Measurements from ENCODE around the gene KRTAP5-9.
"Not testable (repeated sequence)": the region's sequence is repeated elsewhere in the genome, so short reads cannot be mapped to it uniquely, and the experiment has no call there.

The KRTAP5-9 gene, protein sequence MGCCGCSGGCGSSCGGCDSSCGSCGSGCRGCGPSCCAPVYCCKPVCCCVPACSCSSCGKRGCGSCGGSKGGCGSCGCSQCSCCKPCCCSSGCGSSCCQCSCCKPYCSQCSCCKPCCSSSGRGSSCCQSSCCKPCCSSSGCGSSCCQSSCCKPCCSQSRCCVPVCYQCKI

GRCh38 chr11:71548120-71548519, at the start of gene KRTAP5-9:
TSS of gene KRTAP5-9 (plus strand) at chr11:71548420. CDS start at chr11:71548658, 238 bp downstream.
- no peak for DNase-seq

GRCh38 chr11:71499125-71499524, 49.1 kb upstream of the KRTAP5-9 start:
- no peak for DNase-seq

DNA sequence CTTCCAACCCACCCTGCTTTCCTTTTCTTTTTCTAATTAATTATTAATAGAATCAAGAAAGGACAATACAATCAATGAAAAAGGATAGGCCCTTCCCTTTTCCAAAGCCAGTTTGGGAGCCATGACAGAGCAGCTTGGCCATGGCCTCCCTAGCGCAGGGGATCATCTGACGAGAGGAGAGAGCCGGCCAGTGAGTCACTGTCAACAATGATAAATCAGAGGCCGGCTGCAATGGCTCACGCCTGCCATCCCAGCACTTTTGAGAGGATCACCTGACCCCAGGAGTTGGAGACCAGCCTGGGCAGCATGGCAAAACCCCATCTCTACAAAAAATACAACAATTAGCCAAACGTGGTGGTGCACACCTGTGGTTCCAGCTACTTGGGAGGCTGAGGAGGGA, 48.7 kb upstream of the KRTAP5-9 start:
- no peak for DNase-seq

DNA sequence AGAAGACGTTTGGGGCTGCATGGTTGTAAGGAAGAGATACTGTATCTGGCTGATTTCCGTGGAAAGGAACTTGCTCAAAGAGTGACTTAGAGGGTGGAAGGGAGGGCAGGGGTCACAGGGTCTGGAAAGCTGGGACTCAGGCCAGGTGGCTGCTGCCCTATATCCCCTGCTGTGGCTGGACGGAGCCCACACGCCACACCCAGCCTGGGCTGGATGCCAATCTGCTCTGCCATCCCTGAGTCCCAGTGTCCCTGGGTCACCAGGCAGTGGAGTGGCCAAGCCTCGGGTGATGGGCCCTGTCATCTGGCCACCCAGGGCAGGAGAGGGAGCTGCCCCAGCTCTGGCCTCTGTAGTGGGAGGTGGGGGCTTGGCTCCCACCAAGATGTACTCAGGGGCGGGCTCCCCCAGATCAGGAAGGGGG, 47.6 kb upstream of the KRTAP5-9 start:
- DNase-seq = no peak

DNA sequence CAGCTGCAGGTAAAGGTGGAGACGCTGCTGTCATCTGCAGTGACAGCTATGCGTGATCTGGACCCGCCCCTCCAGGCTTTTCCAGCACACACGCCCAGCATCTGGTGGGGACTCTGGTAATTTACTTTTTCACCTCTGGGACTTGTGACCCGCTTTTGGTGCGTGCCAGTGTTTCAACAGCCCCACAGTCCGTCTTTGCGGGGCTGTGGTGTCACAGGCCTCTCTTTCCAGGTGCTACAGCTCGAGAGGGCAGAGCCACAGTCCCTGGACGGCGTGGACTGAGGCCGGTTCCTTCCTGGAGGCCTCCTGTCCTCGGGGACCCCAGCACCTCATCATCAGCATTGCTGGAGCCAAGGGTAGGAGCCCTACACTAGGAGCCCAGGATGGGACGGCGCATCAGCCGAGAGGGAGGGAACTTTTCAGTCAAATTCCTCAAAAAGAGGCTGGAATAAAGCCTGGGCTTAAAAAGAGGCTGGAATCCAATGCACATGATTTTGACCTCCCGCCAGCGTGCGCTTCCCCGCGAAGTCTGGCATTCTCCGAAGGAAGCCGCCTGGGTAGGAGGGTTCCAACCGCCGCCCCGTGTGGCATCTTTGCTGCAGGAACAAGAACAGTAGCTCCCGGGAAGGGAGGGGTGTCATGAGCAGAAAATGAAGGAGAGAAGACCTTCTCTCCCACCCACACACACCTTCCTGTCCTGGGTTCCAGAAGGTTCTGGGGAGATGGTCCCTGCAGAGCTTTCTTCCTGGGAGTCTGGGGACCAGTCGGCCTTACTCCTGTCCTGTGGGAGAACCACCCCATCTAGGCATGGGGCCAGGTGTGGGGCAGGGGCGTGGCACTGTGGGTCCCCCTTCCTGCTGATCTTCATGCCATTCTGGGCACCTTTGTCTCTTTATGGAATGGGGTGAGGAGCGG, 46.9 kb upstream of the KRTAP5-9 start:
- no peak for DNase-seq

GRCh38 chr11:71502026-71502425, 46.2 kb upstream of the KRTAP5-9 start:
- no peak for DNase-seq

- DNase-seq = no peak
Observed at GRCh38 chr11:71502871-71503435, 45.3 kb upstream of the KRTAP5-9 start.

DNA sequence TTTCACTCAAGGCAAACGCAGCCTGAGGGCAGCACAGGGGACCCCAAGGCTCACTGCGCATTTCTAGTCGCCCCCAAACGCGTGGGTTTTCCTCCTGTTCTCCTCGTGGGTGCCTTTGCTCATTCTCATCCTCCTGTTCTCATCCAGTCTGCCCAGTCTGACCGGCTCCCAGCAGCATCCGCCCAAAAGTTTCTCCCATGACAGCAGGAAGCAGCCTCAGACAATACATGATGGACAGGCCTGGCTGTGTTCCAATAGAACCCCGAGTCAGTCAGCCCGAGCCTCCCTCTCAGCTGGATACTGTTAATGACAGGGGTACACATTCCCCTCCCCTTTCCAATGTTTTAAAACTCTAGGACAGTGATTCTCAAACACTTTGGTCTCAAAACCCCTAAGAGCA, 43.7 kb upstream of the KRTAP5-9 start:
- no peak for DNase-seq

DNA sequence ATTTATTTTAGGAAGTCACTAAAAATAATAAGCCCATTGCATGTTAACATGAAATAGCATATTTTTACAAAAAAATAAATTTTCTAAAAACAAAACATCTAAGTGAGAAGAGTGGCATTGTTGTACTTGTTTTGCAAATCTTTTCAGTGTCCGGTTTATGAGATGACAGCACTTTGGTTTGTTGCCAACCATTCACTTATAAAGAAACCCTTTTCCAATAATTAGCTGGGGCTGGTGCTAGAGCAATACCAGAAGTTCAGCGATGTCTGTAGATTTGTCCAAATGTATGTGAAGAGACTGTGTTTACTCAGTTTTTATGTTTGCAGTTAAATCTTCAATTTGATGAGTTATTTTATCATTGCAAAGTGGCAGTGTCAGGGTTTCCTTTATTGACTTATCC, 43.2 kb upstream of the KRTAP5-9 start:
- no peak for DNase-seq

DNA sequence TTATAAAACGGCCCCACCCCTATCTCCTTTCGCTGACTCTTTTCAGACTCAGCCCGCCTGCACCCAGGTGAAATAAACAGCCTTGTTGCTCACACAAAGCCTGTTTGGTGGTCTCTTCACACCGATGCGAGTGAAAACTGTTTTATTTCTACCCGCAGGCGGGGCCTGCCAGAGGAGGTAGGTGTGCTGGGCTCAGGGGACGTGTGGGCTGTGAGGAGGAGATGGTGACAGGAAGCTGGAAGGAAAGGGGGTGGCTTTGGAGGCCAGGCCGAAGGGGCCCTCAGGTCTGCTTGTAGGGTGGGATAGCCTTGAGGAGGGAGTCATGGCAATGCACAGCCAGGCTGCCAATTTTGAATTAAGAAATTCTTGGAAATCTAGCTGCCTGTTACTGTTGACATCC, 42.4 kb upstream of the KRTAP5-9 start:
- no peak for DNase-seq

GRCh38 chr11:71507102-71507501, 41.1 kb upstream of the KRTAP5-9 start:
- DNase-seq = no peak

DNA sequence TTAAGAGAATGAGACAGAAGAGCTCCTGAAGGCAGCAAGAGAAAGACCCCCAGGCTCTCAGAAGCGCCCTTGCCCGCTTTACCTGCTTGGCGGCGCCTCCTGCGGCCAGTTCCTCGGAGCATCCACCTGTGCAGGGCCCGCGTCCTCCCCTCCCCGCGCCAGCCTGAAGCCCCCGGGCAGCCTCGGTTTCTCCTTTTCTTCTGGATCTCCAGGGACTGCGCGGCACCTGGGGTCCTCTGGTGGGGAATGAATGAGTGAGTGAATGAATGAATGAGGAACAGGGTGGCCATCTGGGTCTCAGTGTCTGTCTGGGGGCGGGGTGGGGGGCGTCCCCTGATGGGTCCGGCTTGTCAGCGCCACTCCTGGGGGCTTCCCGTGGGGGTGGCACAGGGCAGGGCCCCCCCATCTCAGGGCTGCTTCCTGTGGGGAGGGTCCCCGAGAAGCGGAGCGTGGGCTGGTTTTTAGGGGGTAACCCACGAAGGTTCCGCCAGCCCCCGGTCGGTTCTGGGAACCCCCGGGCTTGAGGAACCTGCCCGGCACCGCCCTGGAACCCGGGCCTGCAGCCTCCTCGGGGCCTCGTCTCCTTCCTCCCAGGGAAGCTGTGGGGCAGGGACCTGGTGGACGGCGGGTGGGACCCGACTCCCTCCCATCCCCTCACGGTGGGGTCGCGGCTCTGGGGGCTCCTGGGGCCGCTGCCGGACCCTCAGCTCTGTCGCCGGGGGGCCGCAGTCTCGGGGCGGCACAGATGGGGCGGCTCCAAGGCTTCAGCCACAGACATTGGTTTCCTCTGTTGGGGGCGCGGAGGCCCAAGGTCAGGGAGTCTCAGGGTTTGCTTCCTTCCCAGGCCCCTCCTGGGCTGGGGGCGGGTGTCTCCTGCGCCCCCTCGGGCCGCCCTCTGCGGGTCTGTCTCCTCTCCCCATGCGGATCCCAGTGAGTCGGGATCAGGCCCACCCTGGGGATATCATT, 29.4 kb upstream of the KRTAP5-9 start:
- no peak for DNase-seq

DNA sequence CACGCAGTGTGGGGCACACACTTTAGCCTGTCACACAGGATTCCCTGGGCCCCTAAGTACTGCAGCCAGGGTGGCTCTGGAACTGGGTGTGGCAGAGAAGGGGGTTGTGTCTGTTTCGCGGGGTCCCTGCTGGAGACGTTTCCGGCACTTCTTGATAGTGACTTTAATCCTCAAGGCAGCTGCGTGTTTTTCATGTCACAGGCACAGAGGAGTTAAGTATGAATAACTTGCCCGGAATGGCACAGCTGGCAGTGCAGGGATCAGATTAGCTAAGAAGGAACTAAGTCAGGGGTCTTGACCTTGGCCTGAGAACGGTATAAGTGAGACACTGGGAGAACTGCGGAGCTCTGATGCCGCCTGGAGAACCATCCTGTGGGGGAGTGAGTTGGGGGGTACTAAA, 28.7 kb upstream of the KRTAP5-9 start:
- DNase-seq = no peak

DNA sequence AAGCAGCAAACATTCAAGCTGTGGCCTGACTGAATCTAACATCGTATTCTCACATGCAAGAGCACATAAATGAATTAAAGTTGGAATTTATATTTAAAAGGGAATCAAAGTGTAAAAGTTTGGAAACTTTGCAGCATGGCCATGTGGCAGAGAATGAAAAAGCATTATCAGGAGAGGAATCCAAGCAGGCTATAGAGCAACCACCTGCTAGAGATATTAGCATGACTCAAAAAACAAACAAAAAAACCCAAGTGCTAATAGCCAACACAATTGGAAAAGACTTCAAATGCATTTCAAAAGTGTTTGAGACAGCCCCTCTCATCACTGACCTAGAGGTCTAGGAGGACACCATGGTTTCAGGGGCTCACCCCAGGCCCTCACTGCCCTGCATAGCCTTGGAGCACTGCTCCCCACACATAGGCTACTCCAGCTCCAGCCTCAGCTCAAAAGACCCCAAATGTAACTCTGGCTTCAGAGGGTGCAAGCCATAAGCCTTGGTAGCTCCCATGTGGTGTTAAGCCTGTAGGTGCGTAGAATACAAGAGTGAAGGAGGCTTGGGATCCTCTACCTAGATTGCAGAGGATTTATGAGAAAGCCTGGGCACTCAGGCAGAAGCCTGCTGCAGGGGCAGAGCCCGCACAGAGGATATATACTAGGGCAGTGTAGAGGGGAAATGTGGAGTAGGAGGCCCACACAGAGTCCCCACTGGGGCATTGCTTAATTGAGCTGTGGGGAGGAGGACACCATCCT, 22.9 kb upstream of the KRTAP5-9 start:
- no peak for DNase-seq

GRCh38 chr11:71525938-71526495, 22.2 kb upstream of the KRTAP5-9 start:
- DNase-seq = no peak

DNA sequence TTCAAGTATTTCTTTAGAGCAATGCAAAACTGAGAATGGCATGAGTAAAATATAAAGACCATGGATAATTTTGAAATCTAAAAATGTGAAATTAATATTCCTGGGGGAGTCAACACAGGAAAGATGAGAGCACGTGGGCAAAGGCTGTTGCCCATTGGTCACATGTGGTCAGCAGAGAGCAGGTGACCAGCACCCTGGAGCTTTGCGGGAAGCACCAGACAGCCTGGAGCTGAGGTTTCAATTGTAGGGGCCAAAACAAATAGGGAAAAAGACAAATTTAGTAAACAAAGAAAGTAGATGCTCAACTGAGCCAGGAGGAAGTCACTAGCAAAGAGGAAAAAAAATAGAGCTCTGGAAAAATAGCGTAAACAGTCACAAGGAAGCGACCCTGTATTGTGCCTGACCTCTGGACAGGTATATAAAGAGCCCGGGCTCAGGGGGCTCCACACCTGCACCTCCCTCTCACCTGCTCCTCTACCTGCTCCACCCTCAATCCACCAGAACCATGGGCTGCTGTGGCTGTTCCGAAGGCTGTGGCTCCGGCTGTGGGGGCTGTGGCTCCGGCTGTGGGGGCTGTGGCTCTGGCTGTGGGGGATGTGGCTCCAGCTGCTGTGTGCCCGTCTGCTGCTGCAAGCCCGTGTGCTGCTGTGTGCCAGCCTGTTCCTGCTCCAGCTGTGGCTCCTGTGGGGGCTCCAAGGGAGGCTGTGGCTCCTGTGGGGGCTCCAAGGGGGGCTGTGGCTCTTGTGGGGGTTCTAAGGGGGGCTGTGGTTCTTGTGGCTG, 21.2 kb upstream of the KRTAP5-9 start, which contains the start of gene KRTAP5-7:
Gene KRTAP5-7, plus strand, starts transcription at position 472 of the 780 bp plus-strand sequence. Its CDS starts 34 bp downstream, at position 506.
- not testable (repeated sequence) for DNase-seq

- DNase-seq = no peak
Observed at GRCh38 chr11:71527576-71528210, 20.5 kb upstream of the KRTAP5-9 start.

DNA sequence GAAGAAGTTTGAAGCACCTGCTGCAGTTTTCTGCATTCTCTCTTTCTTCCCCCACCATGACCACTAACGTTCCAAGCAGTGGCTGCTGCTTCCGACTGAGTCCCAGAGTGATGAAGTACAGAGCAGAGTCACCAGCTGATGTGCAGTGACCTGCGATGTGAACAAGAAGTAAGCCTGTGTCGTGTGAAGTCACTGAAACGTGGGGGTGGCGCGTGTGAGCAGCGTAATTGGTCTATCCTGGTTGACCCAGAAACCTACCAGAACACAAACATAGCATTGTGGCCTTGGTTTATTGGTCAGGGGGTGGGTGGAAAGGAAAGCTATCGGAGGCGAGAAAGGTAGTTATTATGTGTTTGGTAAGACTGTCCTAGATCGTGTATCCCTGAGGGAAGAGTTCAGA, 17.6 kb upstream of the KRTAP5-9 start:
- DNase-seq = no peak

DNA sequence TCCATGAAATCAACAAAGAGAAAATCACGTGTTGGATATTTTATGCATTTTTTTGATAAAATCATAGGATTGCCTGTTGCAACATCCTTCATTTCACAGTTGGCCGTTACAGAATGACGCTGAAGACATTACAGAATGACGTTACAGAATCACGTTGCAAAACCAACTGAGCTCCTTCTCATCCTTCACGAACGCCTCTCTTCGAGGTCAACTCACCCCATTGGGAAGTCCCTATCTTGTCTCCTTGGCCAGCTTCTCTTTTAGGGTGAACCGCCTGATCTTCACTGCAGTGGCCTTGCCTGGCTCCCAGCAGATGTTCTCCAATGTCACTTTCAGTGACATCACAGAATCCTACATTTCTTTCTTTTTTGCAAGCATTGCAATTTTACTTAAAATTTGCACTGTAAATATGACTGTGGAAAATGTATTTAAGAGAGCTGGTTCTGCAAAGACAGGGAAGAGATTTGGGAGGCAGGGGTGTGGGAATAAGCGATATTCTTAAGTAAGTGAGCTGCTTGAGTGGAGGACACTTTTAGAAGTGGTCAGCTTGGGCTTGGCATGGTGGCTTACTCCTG, 16.1 kb upstream of the KRTAP5-9 start:
- DNase-seq = no peak
